Measurements from ENCODE around the gene SSBP4. TPM values are rescaled to one million over a fixed set of nuclear protein-coding genes. Genes with fewer than 3 reads are reported as not detected.

Gene SSBP4
- 31.8 to 51.7 TPM (median 46.8 TPM) in 5 replicates for total RNA-seq (2022; extraction: Qiagen RNA extraction)

GRCh38 chr19:18419195-18419698 lies at the start of gene SSBP4:
Gene SSBP4 (plus strand): TSS chr19:18419398. CDS start chr19:18419649, 251 bp downstream.

DNA sequence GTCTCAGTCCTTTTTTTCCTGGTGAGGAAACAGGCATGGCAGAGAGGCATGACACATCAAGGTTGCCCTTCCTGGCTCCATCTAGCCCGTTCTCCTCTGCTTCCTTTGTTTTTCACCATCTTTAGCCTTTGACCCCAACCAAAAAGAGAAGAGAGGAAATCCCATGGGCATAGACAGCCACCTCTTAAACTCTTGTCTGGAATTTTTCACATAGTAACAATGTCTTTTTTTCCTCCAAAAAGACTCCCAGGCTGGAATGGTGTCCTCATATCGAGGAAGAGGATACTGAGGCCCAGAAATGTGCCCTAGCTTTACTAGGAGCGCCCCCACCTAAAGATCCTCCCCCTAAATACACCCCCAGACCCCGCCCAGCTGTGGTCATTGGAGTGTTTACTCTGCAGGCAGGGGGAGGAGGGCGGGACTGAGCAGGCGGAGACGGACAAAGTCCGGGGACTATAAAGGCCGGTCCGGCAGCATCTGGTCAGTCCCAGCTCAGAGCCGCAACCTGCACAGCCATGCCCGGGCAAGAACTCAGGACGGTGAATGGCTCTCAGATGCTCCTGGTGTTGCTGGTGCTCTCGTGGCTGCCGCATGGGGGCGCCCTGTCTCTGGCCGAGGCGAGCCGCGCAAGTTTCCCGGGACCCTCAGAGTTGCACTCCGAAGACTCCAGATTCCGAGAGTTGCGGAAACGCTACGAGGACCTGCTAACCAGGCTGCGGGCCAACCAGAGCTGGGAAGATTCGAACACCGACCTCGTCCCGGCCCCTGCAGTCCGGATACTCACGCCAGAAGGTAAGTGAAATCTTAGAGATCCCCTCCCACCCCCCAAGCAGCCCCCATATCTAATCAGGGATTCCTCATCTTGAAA lies 33.3 kb upstream of the SSBP4 start, which contains the start of gene GDF15:
GDF15 (plus strand) TSS at position 484 of the 868 bp plus-strand sequence; CDS start at position 516, 32 bp downstream.

DNA sequence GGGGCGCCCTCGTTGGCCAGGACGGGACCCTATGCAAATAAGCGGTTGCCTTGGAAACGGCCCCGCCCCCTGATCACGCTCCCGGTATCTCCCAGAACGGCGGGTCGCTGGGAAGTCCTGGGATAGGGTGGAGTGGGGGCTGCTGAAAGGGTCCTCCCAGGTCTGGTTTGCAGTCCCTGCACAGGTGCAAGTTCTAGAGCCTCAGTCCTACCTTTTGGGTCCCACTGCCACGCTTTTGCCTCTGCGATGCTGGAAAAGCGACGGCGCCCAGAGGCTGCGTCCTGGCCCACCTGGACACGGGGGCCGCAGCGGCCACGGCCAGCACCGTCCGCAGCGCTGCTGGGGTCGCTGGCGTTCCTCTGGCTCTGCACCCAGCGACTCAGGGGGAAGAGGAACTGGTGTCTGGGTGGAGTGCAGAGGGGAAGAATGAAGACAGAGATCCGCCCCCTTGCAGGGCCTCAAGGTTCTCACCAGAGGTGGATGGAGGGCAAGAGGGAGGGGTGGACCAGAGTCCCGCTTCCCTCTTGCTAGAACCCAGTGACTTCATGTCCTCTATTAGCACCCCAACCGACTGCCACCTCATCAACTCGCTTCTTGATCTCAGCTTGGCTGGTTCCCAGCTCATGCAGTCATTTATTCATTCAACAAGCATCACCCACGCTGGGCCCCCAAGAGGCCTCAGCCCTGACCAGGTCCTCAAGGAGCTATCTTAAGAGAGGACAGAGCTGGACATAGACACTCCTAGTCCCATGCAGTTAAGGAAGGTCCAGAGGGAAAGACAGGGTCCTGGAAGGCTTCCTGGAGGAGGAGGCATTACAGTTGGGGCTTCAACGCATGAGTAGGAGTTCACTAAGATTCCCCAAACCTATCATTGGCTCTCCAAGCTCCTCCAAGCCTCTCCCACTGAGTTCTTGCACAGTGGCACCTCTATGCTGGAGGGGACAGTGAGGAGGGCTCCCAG lies 21.7 kb upstream of the SSBP4 start, which contains the start of gene LRRC25:
LRRC25 (minus strand) TSS at position 381 of the 961 bp plus-strand sequence. CDS start 659 bp downstream, outside the sequence.

DNA sequence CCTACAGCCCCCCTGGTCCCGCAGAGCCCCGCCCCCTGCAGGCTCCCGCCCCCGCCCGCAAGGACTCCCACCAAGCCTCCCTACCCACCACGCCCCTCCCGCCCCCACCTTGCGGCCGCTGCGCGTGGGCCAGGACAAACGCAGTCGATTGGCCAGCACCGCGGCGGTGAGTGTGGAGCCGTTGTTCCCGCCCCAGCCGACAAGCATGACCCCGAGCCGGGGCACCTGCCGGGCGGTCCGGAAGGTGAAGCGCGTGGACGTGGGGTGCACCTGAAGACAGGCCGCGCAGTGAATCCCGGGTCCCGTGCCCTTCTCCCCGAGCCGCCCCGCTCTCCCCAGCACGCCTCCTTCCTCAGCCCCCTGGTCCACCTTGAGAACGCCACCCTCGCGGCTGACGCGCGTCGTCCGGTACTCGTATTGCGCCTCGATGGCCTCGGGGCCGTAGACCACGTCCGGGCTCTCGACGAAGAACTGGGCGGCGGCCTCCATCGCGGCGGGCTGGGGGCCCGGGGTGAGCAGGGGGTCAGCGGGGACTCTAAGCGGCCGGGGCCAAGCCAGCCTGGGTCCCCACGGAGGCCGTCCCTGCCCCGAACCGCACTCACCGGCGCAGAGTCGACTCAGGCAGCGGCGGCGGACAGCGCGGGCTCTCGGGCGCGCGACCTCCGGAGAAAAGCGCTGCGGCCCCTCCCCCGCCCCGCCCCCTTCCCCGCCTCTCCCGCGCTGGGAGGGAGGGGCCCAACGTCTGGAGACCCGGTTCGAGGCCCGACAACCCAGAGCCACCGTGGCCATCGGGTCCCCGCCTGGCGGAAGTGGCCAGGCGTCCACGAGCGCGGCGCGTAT lies 18.5 kb downstream of the SSBP4 start, which contains the start of gene ISYNA1:
ISYNA1 (minus strand) TSS at position 643 of the 840 bp plus-strand sequence; CDS start at position 489, 154 bp downstream.

Other genes starting within 250 kb of the SSBP4 start
- gene IFI30, start 245.6 kb upstream of the SSBP4 start, total RNA-seq (2022; extraction: Qiagen RNA extraction) = 11.4 to 18.5 TPM (median 15.0 TPM) in 5 replicates
- gene MPV17L2, start 226.2 kb upstream of the SSBP4 start, total RNA-seq (2022; extraction: Qiagen RNA extraction) = 8.5 to 12.0 TPM (median 11.4 TPM) in 5 replicates
- 0.38 to 0.86 TPM (median 0.75 TPM) in 5 replicates for gene RAB3A, start 215.4 kb upstream of the SSBP4 start, total RNA-seq (2022; extraction: Qiagen RNA extraction)
- gene PDE4C, start 193.0 kb upstream of the SSBP4 start, total RNA-seq (2022; extraction: Qiagen RNA extraction) = 0.20 to 0.63 TPM (median 0.33 TPM) in 5 replicates
- gene IQCN, start 144.9 kb upstream of the SSBP4 start, total RNA-seq (2022; extraction: Qiagen RNA extraction) = 0.58 to 1.0 TPM (median 0.78 TPM) in 5 replicates
- 21.8 to 47.6 TPM (median 41.7 TPM) in 5 replicates for gene JUND, start 137.8 kb upstream of the SSBP4 start, total RNA-seq (2022; extraction: Qiagen RNA extraction)
- 199 to 250 TPM (median 235 TPM) in 5 replicates for gene LSM4, start 96.3 kb upstream of the SSBP4 start, total RNA-seq (2022; extraction: Qiagen RNA extraction)
- 2.3 to 3.5 TPM (median 2.8 TPM) in 5 replicates for gene PGPEP1, start 78.8 kb upstream of the SSBP4 start, total RNA-seq (2022; extraction: Qiagen RNA extraction)
- 11.9 to 24.9 TPM (median 20.6 TPM) in 5 replicates for gene GDF15, start 33.2 kb upstream of the SSBP4 start, total RNA-seq (2022; extraction: Qiagen RNA extraction)
- not detected in 5 replicates for gene LRRC25, start 21.8 kb upstream of the SSBP4 start, total RNA-seq (2022; extraction: Qiagen RNA extraction)
- gene ISYNA1, start 18.7 kb downstream of the SSBP4 start, total RNA-seq (2022; extraction: Qiagen RNA extraction) = 25.7 to 42.9 TPM (median 40.8 TPM) in 5 replicates
- gene ELL, start 102.7 kb downstream of the SSBP4 start, total RNA-seq (2022; extraction: Qiagen RNA extraction) = 4.4 to 5.9 TPM (median 5.2 TPM) in 5 replicates
- gene FKBP8, start 124.2 kb downstream of the SSBP4 start, total RNA-seq (2022; extraction: Qiagen RNA extraction) = 131 to 154 TPM (median 146 TPM) in 5 replicates
- 85.3 to 105 TPM (median 101 TPM) in 5 replicates for gene KXD1, start 138.5 kb downstream of the SSBP4 start, total RNA-seq (2022; extraction: Qiagen RNA extraction)
- gene UBA52, start 152.5 kb downstream of the SSBP4 start, total RNA-seq (2022; extraction: Qiagen RNA extraction) = 920 to 1,228 TPM (median 1,167 TPM) in 5 replicates
- gene REX1BD, start 169.4 kb downstream of the SSBP4 start, total RNA-seq (2022; extraction: Qiagen RNA extraction) = 31.4 to 59.2 TPM (median 55.1 TPM) in 5 replicates
- 3.8 to 8.7 TPM (median 5.1 TPM) in 5 replicates for gene CRLF1, start 187.4 kb downstream of the SSBP4 start, total RNA-seq (2022; extraction: Qiagen RNA extraction)
- gene TMEM59L, start 193.5 kb downstream of the SSBP4 start, total RNA-seq (2022; extraction: Qiagen RNA extraction) = 3.8 to 7.0 TPM (median 5.9 TPM) in 5 replicates
- gene KLHL26, start 217.6 kb downstream of the SSBP4 start, total RNA-seq (2022; extraction: Qiagen RNA extraction) = 3.7 to 5.5 TPM (median 3.9 TPM) in 5 replicates